B cell (primary cell): ENCODE results near the gene COBL.

ENCODE experiments used
- EZH2 ChIP-seq: IDR thresholded peaks from 2 replicates; pipeline ENCODE4 v1.6.1; 2012; ENCODE audit warnings: borderline replicate concordance, low read depth, mild to moderate bottlenecking, moderate library complexity, low read length; ENCODE audit not compliant: insufficient read depth, poor library complexity, severe bottlenecking
- TF ChIP-seq, protein P1 (sequence below): fragments of 200-600 bp; IDR thresholded peaks from one replicate; pipeline ENCODE4 v1.8.0; 2022; ENCODE audit warnings: antibody characterized with exemption, mild to moderate bottlenecking

DNA sequence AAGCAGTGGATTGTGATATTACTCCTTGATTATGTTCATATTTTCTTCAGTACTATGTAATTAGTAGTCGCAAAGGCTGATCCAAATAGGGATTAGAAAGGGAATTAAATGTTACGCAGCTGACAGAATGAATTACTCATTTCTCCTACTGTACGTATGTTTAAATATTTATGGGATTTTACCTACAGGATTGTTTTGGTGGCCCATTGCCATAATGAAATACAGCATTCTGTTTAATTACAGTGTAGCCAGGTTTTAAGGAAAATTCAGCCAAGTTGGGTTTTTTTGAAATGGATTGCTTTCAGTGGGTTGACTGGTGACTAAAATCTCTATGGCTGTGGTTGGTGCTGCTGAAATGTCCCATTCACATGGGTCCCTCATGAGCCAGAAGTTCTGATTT, 336.2 kb downstream of the COBL start:
- TF ChIP-seq, protein P1, sequence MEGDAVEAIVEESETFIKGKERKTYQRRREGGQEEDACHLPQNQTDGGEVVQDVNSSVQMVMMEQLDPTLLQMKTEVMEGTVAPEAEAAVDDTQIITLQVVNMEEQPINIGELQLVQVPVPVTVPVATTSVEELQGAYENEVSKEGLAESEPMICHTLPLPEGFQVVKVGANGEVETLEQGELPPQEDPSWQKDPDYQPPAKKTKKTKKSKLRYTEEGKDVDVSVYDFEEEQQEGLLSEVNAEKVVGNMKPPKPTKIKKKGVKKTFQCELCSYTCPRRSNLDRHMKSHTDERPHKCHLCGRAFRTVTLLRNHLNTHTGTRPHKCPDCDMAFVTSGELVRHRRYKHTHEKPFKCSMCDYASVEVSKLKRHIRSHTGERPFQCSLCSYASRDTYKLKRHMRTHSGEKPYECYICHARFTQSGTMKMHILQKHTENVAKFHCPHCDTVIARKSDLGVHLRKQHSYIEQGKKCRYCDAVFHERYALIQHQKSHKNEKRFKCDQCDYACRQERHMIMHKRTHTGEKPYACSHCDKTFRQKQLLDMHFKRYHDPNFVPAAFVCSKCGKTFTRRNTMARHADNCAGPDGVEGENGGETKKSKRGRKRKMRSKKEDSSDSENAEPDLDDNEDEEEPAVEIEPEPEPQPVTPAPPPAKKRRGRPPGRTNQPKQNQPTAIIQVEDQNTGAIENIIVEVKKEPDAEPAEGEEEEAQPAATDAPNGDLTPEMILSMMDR: no peak
- no peak for TF ChIP-seq EZH2
